Measurements from ENCODE around the gene SKA3.

The SKA3 gene

GRCh38 chr13:21119526-21119925 is 56.8 kb downstream of the SKA3 start:
- TF ChIP-seq, protein P1, sequence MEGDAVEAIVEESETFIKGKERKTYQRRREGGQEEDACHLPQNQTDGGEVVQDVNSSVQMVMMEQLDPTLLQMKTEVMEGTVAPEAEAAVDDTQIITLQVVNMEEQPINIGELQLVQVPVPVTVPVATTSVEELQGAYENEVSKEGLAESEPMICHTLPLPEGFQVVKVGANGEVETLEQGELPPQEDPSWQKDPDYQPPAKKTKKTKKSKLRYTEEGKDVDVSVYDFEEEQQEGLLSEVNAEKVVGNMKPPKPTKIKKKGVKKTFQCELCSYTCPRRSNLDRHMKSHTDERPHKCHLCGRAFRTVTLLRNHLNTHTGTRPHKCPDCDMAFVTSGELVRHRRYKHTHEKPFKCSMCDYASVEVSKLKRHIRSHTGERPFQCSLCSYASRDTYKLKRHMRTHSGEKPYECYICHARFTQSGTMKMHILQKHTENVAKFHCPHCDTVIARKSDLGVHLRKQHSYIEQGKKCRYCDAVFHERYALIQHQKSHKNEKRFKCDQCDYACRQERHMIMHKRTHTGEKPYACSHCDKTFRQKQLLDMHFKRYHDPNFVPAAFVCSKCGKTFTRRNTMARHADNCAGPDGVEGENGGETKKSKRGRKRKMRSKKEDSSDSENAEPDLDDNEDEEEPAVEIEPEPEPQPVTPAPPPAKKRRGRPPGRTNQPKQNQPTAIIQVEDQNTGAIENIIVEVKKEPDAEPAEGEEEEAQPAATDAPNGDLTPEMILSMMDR (IDR thresholded peaks at IDR 0.05; ENCODE audit: insufficient read depth, missing control alignments): no peak
- DNase-seq (ENCODE audit: insufficient read length, low spot score) (no peak), FAIRE-seq (no peak)

GRCh38 chr13:21118180-21118579 is 58.2 kb downstream of the SKA3 start:
- FAIRE-seq: no peak
- DNase-seq (ENCODE audit: insufficient read length, low spot score): no peak
- TF ChIP-seq, protein P1 (IDR thresholded peaks at IDR 0.05; ENCODE audit: insufficient read depth, missing control alignments): no peak

DNA sequence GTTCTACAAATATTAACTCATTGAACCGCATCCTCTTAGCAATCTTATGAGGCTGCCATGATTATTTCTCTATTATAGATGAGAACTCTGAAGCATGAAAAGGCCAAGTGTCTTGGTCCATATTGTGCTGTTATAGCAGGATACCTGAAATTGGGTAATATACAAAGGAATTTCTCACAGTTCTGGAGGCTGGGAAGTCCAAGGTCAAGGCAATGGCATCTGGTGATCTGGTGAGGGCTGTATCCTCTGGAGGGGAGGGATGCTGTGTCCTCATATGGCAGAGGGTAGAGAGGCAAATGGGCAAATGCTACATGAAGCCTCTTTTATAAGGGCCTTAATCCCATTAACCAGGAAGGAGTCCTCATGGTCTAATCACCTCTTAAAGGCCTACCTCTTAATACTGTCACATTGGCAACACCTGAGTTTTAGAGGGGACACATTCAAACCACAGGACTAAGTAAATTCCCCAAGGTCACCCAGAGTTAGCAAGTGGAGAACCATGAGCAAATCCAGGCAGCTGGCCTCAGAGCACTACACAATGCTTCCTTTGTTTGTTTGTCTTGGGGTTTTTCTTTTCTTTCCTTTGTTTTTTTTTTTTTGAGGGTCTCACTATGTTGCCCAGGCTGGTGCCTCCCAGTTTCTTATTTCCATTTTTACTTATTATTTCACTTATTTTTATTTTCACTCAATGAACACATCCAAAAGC is 59.1 kb downstream of the SKA3 start:
- no peak for DNase-seq (ENCODE audit: insufficient read length, low spot score)
- FAIRE-seq: no peak
- TF ChIP-seq, protein P1 (IDR thresholded peaks at IDR 0.05; ENCODE audit: insufficient read depth, missing control alignments): no peak

GRCh38 chr13:21116141-21116540 is 60.2 kb downstream of the SKA3 start:
- FAIRE-seq: no peak
- DNase-seq (ENCODE audit: insufficient read length, low spot score): no peak

GRCh38 chr13:21115231-21115630 is 61.1 kb downstream of the SKA3 start:
- FAIRE-seq: no peak
- DNase-seq (ENCODE audit: insufficient read length, low spot score): no peak
- TF ChIP-seq, protein P1 (IDR thresholded peaks at IDR 0.05; ENCODE audit: insufficient read depth, missing control alignments): no peak

More at GRCh38 chr13:21116141-21116540, 60.2 kb downstream of the SKA3 start:
- TF ChIP-seq, protein P1 (IDR thresholded peaks at IDR 0.05; ENCODE audit: insufficient read depth, missing control alignments): no peak

- DNase-seq (ENCODE audit: insufficient read length, low spot score) (no peak), FAIRE-seq (no peak)
- TF ChIP-seq, protein P1 (IDR thresholded peaks at IDR 0.05; ENCODE audit: insufficient read depth, missing control alignments): no peak
Measured at GRCh38 chr13:21111546-21111945, 64.8 kb downstream of the SKA3 start.

DNA sequence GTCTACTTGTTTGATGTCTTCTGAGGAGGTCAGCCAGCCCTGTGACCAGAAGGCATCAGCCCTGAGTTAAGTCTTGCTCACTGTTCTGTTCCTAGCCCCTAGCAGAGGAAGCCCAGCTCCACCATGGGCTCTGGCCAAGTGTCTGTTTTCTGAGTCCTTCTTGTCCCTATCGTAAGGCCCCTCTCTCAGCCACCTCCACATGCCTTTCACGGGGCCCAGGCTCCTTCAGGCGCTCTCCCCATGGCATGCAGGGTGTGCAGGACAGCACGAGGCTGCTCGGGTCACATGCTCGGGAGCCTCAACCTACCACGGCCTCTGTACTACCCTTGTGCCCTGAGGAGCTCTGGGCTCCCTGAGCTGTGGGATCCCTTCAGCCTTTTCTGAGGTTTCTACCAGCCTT is 67.2 kb downstream of the SKA3 start:
- FAIRE-seq: no peak
- TF ChIP-seq, protein P1 (IDR thresholded peaks at IDR 0.05; ENCODE audit: insufficient read depth, missing control alignments): no peak
- no peak for DNase-seq (ENCODE audit: insufficient read length, low spot score)
